Measurements from ENCODE around the gene TSPOAP1.

TSPOAP1 gene

GRCh38 chr17:58334661-58335060 is 6.1 kb upstream of the TSPOAP1 start:
- Histone ChIP-seq H3K9me3 (ENCODE audit: control insufficient read depth, low read length) (no peaks in the 10 kb centered on the region), H3K36me3 (ENCODE audit: control insufficient read depth, insufficient read depth, low read length) (peaks cover 23% of the 10 kb centered on the region), H3K4me1 (ENCODE audit: control insufficient read depth, insufficient read depth, low read length, poor library complexity, severe bottlenecking) (peaks cover 69% of the 10 kb centered on the region), H3K27me3 (replicated peaks; ENCODE audit: control insufficient read depth, insufficient read depth, low read length, poor library complexity, severe bottlenecking) (no peaks in the 10 kb centered on the region), H3K4me3 (ENCODE audit: insufficient read depth, low read depth, low read length, poor library complexity, severe bottlenecking) (peak overlapping the region; percentile 98), H3K27ac (ENCODE audit: insufficient read depth, low read length, poor library complexity, severe bottlenecking) (peak overlapping the region; percentile 98)
- DNase-seq, result no peak

- no peak for DNase-seq
- Histone ChIP-seq H3K4me3 (ENCODE audit: insufficient read depth, low read depth, low read length, poor library complexity, severe bottlenecking) (peak overlapping the region; percentile 98), H3K27me3 (replicated peaks; ENCODE audit: control insufficient read depth, insufficient read depth, low read length, poor library complexity, severe bottlenecking) (no peaks in the 10 kb centered on the region), H3K4me1 (ENCODE audit: control insufficient read depth, insufficient read depth, low read length, poor library complexity, severe bottlenecking) (peaks cover 69% of the 10 kb centered on the region), H3K9me3 (ENCODE audit: control insufficient read depth, low read length) (no peaks in the 10 kb centered on the region), H3K36me3 (ENCODE audit: control insufficient read depth, insufficient read depth, low read length) (peaks cover 23% of the 10 kb centered on the region), H3K27ac (ENCODE audit: insufficient read depth, low read length, poor library complexity, severe bottlenecking) (peak overlapping the region; percentile 98)
These were observed 5.7 kb upstream of the TSPOAP1 start for GRCh38 chr17:58334256-58334655.

- Histone ChIP-seq H3K4me3 (ENCODE audit: insufficient read depth, low read depth, low read length, poor library complexity, severe bottlenecking) (peak overlapping the region; percentile 98), H3K27ac (ENCODE audit: insufficient read depth, low read length, poor library complexity, severe bottlenecking) (peak overlapping the region; percentile 98)
These were observed 5.2 kb upstream of the TSPOAP1 start for GRCh38 chr17:58333736-58334207.

GRCh38 chr17:58332778-58333735 is 4.5 kb upstream of the TSPOAP1 start:
- no peak for DNase-seq
- Histone ChIP-seq H3K9me3 (ENCODE audit: control insufficient read depth, low read length) (no peaks in the 10 kb centered on the region), H3K36me3 (ENCODE audit: control insufficient read depth, insufficient read depth, low read length) (peaks cover 23% of the 10 kb centered on the region), H3K27ac (ENCODE audit: insufficient read depth, low read length, poor library complexity, severe bottlenecking) (peak overlapping the region; percentile 98), H3K4me1 (ENCODE audit: control insufficient read depth, insufficient read depth, low read length, poor library complexity, severe bottlenecking) (peaks cover 68% of the 10 kb centered on the region), H3K27me3 (replicated peaks; ENCODE audit: control insufficient read depth, insufficient read depth, low read length, poor library complexity, severe bottlenecking) (no peaks in the 10 kb centered on the region), H3K4me3 (ENCODE audit: insufficient read depth, low read depth, low read length, poor library complexity, severe bottlenecking) (peak overlapping the region; percentile 98)

More at GRCh38 chr17:58333736-58334207, 5.2 kb upstream of the TSPOAP1 start:
- no peak for DNase-seq
- peaks cover 68% of the 10 kb centered on the region for H3K4me1 ChIP-seq (ENCODE audit: control insufficient read depth, insufficient read depth, low read length, poor library complexity, severe bottlenecking)
- no peaks in the 10 kb centered on the region for H3K27me3 ChIP-seq (replicated peaks; ENCODE audit: control insufficient read depth, insufficient read depth, low read length, poor library complexity, severe bottlenecking)
- peaks cover 23% of the 10 kb centered on the region for H3K36me3 ChIP-seq (ENCODE audit: control insufficient read depth, insufficient read depth, low read length)
- H3K9me3 ChIP-seq (ENCODE audit: control insufficient read depth, low read length), result no peaks in the 10 kb centered on the region

- no peaks in the 10 kb centered on the region for H3K27me3 ChIP-seq (replicated peaks; ENCODE audit: control insufficient read depth, insufficient read depth, low read length, poor library complexity, severe bottlenecking)
- H3K36me3 ChIP-seq (ENCODE audit: control insufficient read depth, insufficient read depth, low read length), result peaks cover 23% of the 10 kb centered on the region
- H3K27ac ChIP-seq (ENCODE audit: insufficient read depth, low read length, poor library complexity, severe bottlenecking), result peak overlapping the region; percentile 98
- H3K4me1 ChIP-seq (ENCODE audit: control insufficient read depth, insufficient read depth, low read length, poor library complexity, severe bottlenecking), result peaks cover 65% of the 10 kb centered on the region
- H3K9me3 ChIP-seq (ENCODE audit: control insufficient read depth, low read length), result no peaks in the 10 kb centered on the region
- DNase-seq, result peak; percentile 75 to 79 (median 79)
- peak overlapping the region; percentile 98 for H3K4me3 ChIP-seq (ENCODE audit: insufficient read depth, low read depth, low read length, poor library complexity, severe bottlenecking)
These were observed 3.5 kb upstream of the TSPOAP1 start for GRCh38 chr17:58331815-58332777.

GRCh38 chr17:58330997-58331814 is 2.6 kb upstream of the TSPOAP1 start:
- Histone ChIP-seq H3K9me3 (ENCODE audit: control insufficient read depth, low read length) (no peaks in the 10 kb centered on the region), H3K27me3 (replicated peaks; ENCODE audit: control insufficient read depth, insufficient read depth, low read length, poor library complexity, severe bottlenecking) (no peaks in the 10 kb centered on the region), H3K36me3 (ENCODE audit: control insufficient read depth, insufficient read depth, low read length) (peaks cover 23% of the 10 kb centered on the region), H3K27ac (ENCODE audit: insufficient read depth, low read length, poor library complexity, severe bottlenecking) (peak overlapping the region; percentile 98), H3K4me1 (ENCODE audit: control insufficient read depth, insufficient read depth, low read length, poor library complexity, severe bottlenecking) (peaks cover 57% of the 10 kb centered on the region), H3K4me3 (ENCODE audit: insufficient read depth, low read depth, low read length, poor library complexity, severe bottlenecking) (peak overlapping the region; percentile 98)
- DNase-seq, result peak in 2 of 3 donors; percentile 54 to 62

- DNase-seq, result no peak
- H3K4me1 ChIP-seq (ENCODE audit: control insufficient read depth, insufficient read depth, low read length, poor library complexity, severe bottlenecking), result peaks cover 51% of the 10 kb centered on the region
- peak overlapping the region; percentile 98 for H3K4me3 ChIP-seq (ENCODE audit: insufficient read depth, low read depth, low read length, poor library complexity, severe bottlenecking)
- H3K27me3 ChIP-seq (replicated peaks; ENCODE audit: control insufficient read depth, insufficient read depth, low read length, poor library complexity, severe bottlenecking), result no peaks in the 10 kb centered on the region
- H3K36me3 ChIP-seq (ENCODE audit: control insufficient read depth, insufficient read depth, low read length), result peaks cover 23% of the 10 kb centered on the region
- H3K27ac ChIP-seq (ENCODE audit: insufficient read depth, low read length, poor library complexity, severe bottlenecking), result peak overlapping the region; percentile 98
- no peaks in the 10 kb centered on the region for H3K9me3 ChIP-seq (ENCODE audit: control insufficient read depth, low read length)
These were observed 2.0 kb upstream of the TSPOAP1 start for GRCh38 chr17:58330538-58330996.

- no peaks in the 10 kb centered on the region for H3K9me3 ChIP-seq (ENCODE audit: control insufficient read depth, low read length)
- H3K36me3 ChIP-seq (ENCODE audit: control insufficient read depth, insufficient read depth, low read length), result peaks cover 23% of the 10 kb centered on the region
- no peaks in the 10 kb centered on the region for H3K27me3 ChIP-seq (replicated peaks; ENCODE audit: control insufficient read depth, insufficient read depth, low read length, poor library complexity, severe bottlenecking)
- peak overlapping the region; percentile 98 for H3K4me3 ChIP-seq (ENCODE audit: insufficient read depth, low read depth, low read length, poor library complexity, severe bottlenecking)
- peak in 1 of 3 donors; percentile 22 for DNase-seq
- H3K4me1 ChIP-seq (ENCODE audit: control insufficient read depth, insufficient read depth, low read length, poor library complexity, severe bottlenecking), result peaks cover 45% of the 10 kb centered on the region
- peak overlapping the region; percentile 98 for H3K27ac ChIP-seq (ENCODE audit: insufficient read depth, low read length, poor library complexity, severe bottlenecking)
These were observed 1.4 kb upstream of the TSPOAP1 start for GRCh38 chr17:58329810-58330537.

Data from effector memory CD4-positive, alpha-beta T cell (primary cell).